CD4-positive, alpha-beta T cell treated with Interleukin-1 beta for 1 hour (primary cell): ENCODE measurements around the gene SLC6A5.

ENCODE experiments used
- DNase-seq, 2 donors: peaks; one replicate each; pipeline ENCODE4 v3.0.0-alpha.2; 2020 to 2022

The SLC6A5 gene

GRCh38 chr11:20671856-20672546, 72.6 kb downstream of the SLC6A5 start:
- no peak for DNase-seq

- DNase-seq, result no peak
These were observed 73.2 kb downstream of the SLC6A5 start for GRCh38 chr11:20672575-20672974.

GRCh38 chr11:20676658-20677057, 77.2 kb downstream of the SLC6A5 start:
- DNase-seq, result no peak

GRCh38 chr11:20688761-20689160, 89.4 kb downstream of the SLC6A5 start:
- DNase-seq, result no peak

- DNase-seq, result no peak
These were observed 108.5 kb downstream of the SLC6A5 start for GRCh38 chr11:20707876-20708275.
